HG03196 (cell line): Measurements from ENCODE around the gene NBAS.
A peak's percentile ranks its signal among the peaks of the same experiment; 100 is the strongest.

Source experiments
- ATAC-seq: cut with Tn5 transposase; IDR thresholded peaks from one replicate; pipeline ENCODE4 v1.9.1; 2021; ENCODE audit not compliant: unreplicated experiment

NBAS gene

GRCh38 chr2:15591692-15592463 lies 30.7 kb upstream of the NBAS start, which contains the start of gene DDX1:
Gene DDX1 (plus strand): TSS chr2:15591868. CDS start chr2:15591934, 66 bp downstream.
- peak; percentile 95 for ATAC-seq

DNA sequence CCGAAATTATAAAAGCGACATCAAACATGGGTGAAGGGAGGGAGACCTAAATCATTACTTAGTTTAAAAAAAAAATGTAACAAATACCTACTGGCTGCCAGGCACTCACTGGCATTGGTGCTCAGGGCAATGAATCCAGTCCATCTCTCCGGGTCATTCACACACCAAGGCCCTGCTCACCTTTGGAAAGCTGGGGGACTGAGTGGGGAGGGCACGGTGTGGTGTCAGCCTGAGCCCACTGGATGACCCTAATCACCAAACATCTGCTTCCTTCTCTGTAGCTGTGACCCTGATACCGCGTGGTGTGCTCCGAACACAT lies 30.2 kb upstream of the NBAS start:
- no peak for ATAC-seq

GRCh38 chr2:15588329-15588919 lies 27.3 kb upstream of the NBAS start:
- ATAC-seq: no peak

GRCh38 chr2:15584767-15585469 lies 23.8 kb upstream of the NBAS start:
- ATAC-seq: no peak

GRCh38 chr2:15584316-15584715 lies 23.2 kb upstream of the NBAS start:
- ATAC-seq: no peak

DNA sequence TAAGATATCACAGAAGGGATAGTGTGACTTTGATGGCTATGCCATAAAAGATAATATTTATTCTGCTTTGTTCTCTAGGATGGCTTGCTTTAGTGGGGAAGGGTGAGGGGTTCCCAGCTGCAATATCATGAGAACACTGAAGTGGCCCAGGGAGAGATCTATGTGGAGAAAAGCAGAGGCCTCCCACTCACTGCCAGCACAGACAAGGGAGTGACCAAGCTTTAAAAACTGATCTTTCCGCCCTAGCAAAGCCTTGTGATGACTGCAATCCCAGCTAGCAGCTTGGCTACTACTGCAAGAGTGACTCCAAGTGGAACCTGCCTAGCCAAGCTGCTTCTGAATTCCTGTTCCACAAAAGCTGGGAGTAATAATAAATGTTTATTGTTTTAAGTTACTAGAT lies 22.7 kb upstream of the NBAS start:
- ATAC-seq: no peak

DNA sequence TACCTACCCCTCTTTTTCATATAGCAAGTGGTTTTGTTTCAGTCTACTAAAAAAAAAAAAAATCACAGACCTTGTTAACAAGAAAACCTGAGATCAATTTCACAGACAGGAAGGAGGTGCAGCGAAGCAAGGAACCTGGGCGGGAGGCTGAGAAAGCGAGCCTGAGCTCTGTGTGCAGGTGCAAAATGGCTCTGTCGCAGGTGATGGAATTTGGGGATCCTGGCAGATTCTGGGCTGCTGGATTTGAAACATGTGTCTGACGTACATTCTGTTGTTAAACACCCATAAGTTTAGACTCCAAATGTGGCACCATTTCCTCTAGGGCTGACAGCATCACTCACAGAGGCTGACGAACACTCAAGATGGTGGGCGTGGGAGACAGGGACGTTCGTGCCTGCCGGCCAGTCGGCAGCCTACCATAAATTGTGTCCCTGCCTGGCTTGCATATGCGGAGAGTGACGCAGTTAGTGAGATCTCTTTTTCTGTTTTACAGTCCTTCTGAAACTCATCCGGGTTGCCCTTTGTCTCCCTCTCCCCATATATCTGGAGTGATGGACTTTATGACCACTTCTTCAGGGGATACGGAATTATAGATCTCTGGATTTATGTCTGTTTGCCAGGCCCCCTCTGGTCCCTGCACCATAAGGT lies 21.7 kb upstream of the NBAS start:
- no peak for ATAC-seq

- ATAC-seq: no peak
Measured at GRCh38 chr2:15580451-15580850, 19.3 kb upstream of the NBAS start.

GRCh38 chr2:15579641-15580040 lies 18.5 kb upstream of the NBAS start:
- ATAC-seq: no peak

- ATAC-seq: peak; percentile 91
Measured at GRCh38 chr2:15577071-15577735, 16.1 kb upstream of the NBAS start.

- ATAC-seq: no peak
Measured at GRCh38 chr2:15571729-15572128, 10.6 kb upstream of the NBAS start.

- ATAC-seq: no peak
Measured at GRCh38 chr2:15570104-15570503, 9.0 kb upstream of the NBAS start.

GRCh38 chr2:15568874-15569273 lies 7.7 kb upstream of the NBAS start:
- no peak for ATAC-seq

GRCh38 chr2:15566912-15567311 lies 5.8 kb upstream of the NBAS start:
- ATAC-seq: no peak

GRCh38 chr2:15565994-15566671 lies 5.0 kb upstream of the NBAS start:
- ATAC-seq: no peak

DNA sequence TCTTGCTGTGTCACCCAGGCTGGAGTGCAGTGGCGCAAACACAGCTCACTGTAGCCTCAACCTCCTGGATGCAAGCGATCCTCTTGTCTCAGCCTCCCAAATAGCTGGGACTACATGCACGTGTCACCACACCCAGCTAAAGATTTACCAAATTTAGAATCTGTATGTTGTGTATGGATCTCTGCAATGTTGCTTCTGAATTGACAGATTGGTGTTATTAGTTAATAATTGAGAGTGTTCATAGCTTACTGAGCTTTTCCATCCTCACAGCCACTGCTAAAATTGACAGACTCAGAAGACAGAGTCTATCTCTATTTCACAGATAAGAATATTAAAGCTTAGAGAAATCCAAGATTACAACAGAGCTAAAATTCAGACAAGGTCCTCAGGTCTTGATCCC lies 4.3 kb upstream of the NBAS start:
- no peak for ATAC-seq

- no peak for ATAC-seq
Measured at GRCh38 chr2:15563227-15564100, 2.3 kb upstream of the NBAS start.

GRCh38 chr2:15562354-15563031 lies 1.4 kb upstream of the NBAS start:
- ATAC-seq: no peak
